Mesenteric fat pad (tissue), 1 donor: ENCODE data around the gene CNGB1. TPM values are rescaled to one million over a fixed set of nuclear protein-coding genes. Genes with fewer than 3 reads are reported as not detected.

ENCODE experiments used
- DNase-seq: peaks from one replicate; pipeline ENCODE4 v3.0.0-alpha.2; 2020; ENCODE audit warnings: low spot score
- total RNA-seq: library from RNA; stranded (reverse); fragmentation: NEBNext Ultra II Directional; extraction: Animal tissue kit (Norgen Biotek cat#: 25700); gene quantifications from one replicate; pipeline ENCODE4 v1.2.1, GENCODE V29; 2021
- donor health status: DM: yes; HTN: yes; CAD: no.

The CNGB1 gene
- total RNA-seq, 1 donor from 2014 or later, result not detected

- no peak for DNase-seq
Observed at GRCh38 chr16:57977418-57978069, 6.6 kb upstream of the CNGB1 start.

- DNase-seq, result no peak
Observed at GRCh38 chr16:57976331-57976796, 5.4 kb upstream of the CNGB1 start.

- DNase-seq, result no peak
Observed at GRCh38 chr16:57972306-57972705, 1.4 kb upstream of the CNGB1 start.

- DNase-seq, result no peak
Observed at GRCh38 chr16:57971848-57972247, 920 bp upstream of the CNGB1 start.

- DNase-seq, result no peak
Observed at GRCh38 chr16:57970319-57970718, 609 bp downstream of the CNGB1 start.

- DNase-seq, result no peak
Observed at GRCh38 chr16:57969451-57970123, 1.3 kb downstream of the CNGB1 start.

GRCh38 chr16:57967916-57968315 lies 3.0 kb downstream of the CNGB1 start:
- no peak for DNase-seq

GRCh38 chr16:57966986-57967385 lies 3.9 kb downstream of the CNGB1 start:
- DNase-seq, result no peak

GRCh38 chr16:57966204-57966771 lies 4.6 kb downstream of the CNGB1 start:
- DNase-seq, result no peak

GRCh38 chr16:57964157-57964700 lies 6.7 kb downstream of the CNGB1 start:
- no peak for DNase-seq

- no peak for DNase-seq
Observed at GRCh38 chr16:57962756-57963155, 8.2 kb downstream of the CNGB1 start.

GRCh38 chr16:57962046-57962445 lies 8.9 kb downstream of the CNGB1 start:
- no peak for DNase-seq

- no peak for DNase-seq
Observed at GRCh38 chr16:57961538-57961937, 9.4 kb downstream of the CNGB1 start.

- no peak for DNase-seq
Observed at GRCh38 chr16:57960826-57961472, 10.0 kb downstream of the CNGB1 start.

GRCh38 chr16:57960310-57960709 lies 10.6 kb downstream of the CNGB1 start:
- no peak for DNase-seq

GRCh38 chr16:57959804-57960203 lies 11.1 kb downstream of the CNGB1 start:
- DNase-seq, result no peak

- DNase-seq, result no peak
Observed at GRCh38 chr16:57959121-57959520, 11.8 kb downstream of the CNGB1 start.

GRCh38 chr16:57958544-57958943 lies 12.4 kb downstream of the CNGB1 start:
- no peak for DNase-seq

- no peak for DNase-seq
Observed at GRCh38 chr16:57957673-57958392, 13.1 kb downstream of the CNGB1 start.

GRCh38 chr16:57956924-57957672 lies 13.8 kb downstream of the CNGB1 start:
- no peak for DNase-seq
